ENCODE measurements around the gene SDSL. TPM values are rescaled to one million over a fixed set of nuclear protein-coding genes. Genes with fewer than 3 reads are reported as not detected.

SDSL gene
- total RNA-seq, 1 experiment from 2014 or later: 0.52 TPM

- POLR2A ChIA-PET: no interaction called here
These were observed 46.4 kb downstream of the SDSL start for GRCh38 chr12:113468365-113469223.

GRCh38 chr12:113469224-113469948, 47.2 kb downstream of the SDSL start:
- ATAC-seq: no peak
- Mint-ChIP-seq H3K27ac (no peak overlapping the region), H3K36me3 (no peaks in the 10 kb centered on the region), H3K9me3 (no peaks in the 10 kb centered on the region), H3K4me1 (peaks cover 67% of the 10 kb centered on the region), H3K4me3 (no peak overlapping the region), H3K27me3 (ENCODE audit: low read depth) (peaks cover 99% of the 10 kb centered on the region)
- CTCF ChIA-PET: interaction anchor here (0.8 to 7.2 kb wide), 8 partner anchors 7 to 398 kb away, joined by 3 to 89 read pairs (median 3); no protein-coding TSS in a partner anchor
- DNase-seq (ENCODE audit: low spot score): no peak
- TF ChIP-seq NFYB (CRISPR knock-in tag; conservative IDR thresholded peaks at IDR 0.05; ENCODE audit: low read depth) (no peak), NFE2L1 (CRISPR knock-in tag; IDR thresholded peaks at IDR 0.05) (no peak), TP53 (CRISPR knock-in tag; IDR thresholded peaks at IDR 0.05) (no peak), ZNF671 (CRISPR knock-in tag; IDR thresholded peaks at IDR 0.05) (no peak)
- POLR2A ChIA-PET: interaction anchor here (0.5 to 0.6 kb wide), 2 partner anchors 46 to 275 kb away, joined by 4 to 8 read pairs; no protein-coding TSS in a partner anchor

More at GRCh38 chr12:113468365-113469223, 46.4 kb downstream of the SDSL start:
- peaks cover 99% of the 10 kb centered on the region for H3K27me3 Mint-ChIP-seq (ENCODE audit: low read depth)
- no peak overlapping the region for H3K27ac Mint-ChIP-seq
- peaks cover 67% of the 10 kb centered on the region for H3K4me1 Mint-ChIP-seq
- no peaks in the 10 kb centered on the region for H3K9me3 Mint-ChIP-seq
- ATAC-seq (peak; percentile 11), DNase-seq (ENCODE audit: low spot score) (peak; percentile 70)
- no peaks in the 10 kb centered on the region for H3K36me3 Mint-ChIP-seq
- H3K4me3 Mint-ChIP-seq: peak overlapping the region; percentile 68
- CTCF ChIA-PET: interaction anchor here (0.6 to 7.2 kb wide), 10 partner anchors 7 to 398 kb away, joined by 3 to 89 read pairs (median 3); no protein-coding TSS in a partner anchor
- TF ChIP-seq SP1 (CRISPR knock-in tag; conservative IDR thresholded peaks at IDR 0.05) (peak; percentile 33; the same call in 1 of the 2 replicates), ZNF317 (CRISPR knock-in tag; IDR thresholded peaks at IDR 0.05; ENCODE audit: borderline replicate concordance, low read depth) (no peak), ETV6 (CRISPR knock-in tag; IDR thresholded peaks at IDR 0.05) (0 out of 2 replicates have a peak, but pooled peaks have one; percentile 19)

- ATAC-seq (no peak), DNase-seq (ENCODE audit: low spot score) (no peak)
- H3K27ac Mint-ChIP-seq: no peak overlapping the region
- H3K27me3 Mint-ChIP-seq (ENCODE audit: low read depth): peaks cover 99% of the 10 kb centered on the region
- TF ChIP-seq E2F1 (CRISPR knock-in tag; IDR thresholded peaks at IDR 0.05) (no peak), NR2C2 (CRISPR knock-in tag; IDR thresholded peaks at IDR 0.05) (no peak), IRF1 (CRISPR knock-in tag; IDR thresholded peaks at IDR 0.05) (no peak), SOX15 (CRISPR knock-in tag; IDR thresholded peaks at IDR 0.05) (no peak)
- ChIA-PET CTCF (interaction anchor here (1.2 to 7.2 kb wide), 3 partner anchors 8 to 397 kb away, joined by 3 to 89 read pairs (median 3); no protein-coding TSS in a partner anchor), POLR2A (interaction anchor here (0.5 to 0.6 kb wide), 2 partner anchors 45 to 275 kb away, joined by 4 to 8 read pairs; no protein-coding TSS in a partner anchor)
- no peaks in the 10 kb centered on the region for H3K36me3 Mint-ChIP-seq
- peaks cover 68% of the 10 kb centered on the region for H3K4me1 Mint-ChIP-seq
- no peaks in the 10 kb centered on the region for H3K9me3 Mint-ChIP-seq
- H3K4me3 Mint-ChIP-seq: peak overlapping the region; percentile 70
These were observed 48.0 kb downstream of the SDSL start for GRCh38 chr12:113469949-113470743.

GRCh38 chr12:113470871-113471618, 48.9 kb downstream of the SDSL start:
- H3K27ac Mint-ChIP-seq: no peak overlapping the region
- ChIA-PET CTCF (interaction anchor here (1.5 to 7.2 kb wide), 2 partner anchors 9 to 11 kb away, joined by 4 to 89 read pairs; no protein-coding TSS in a partner anchor), POLR2A (no interaction called here)
- no peak for ATAC-seq
- H3K4me1 Mint-ChIP-seq: peaks cover 72% of the 10 kb centered on the region
- peak overlapping the region; percentile 70 for H3K4me3 Mint-ChIP-seq
- peak; percentile 38 for DNase-seq (ENCODE audit: low spot score)
- H3K27me3 Mint-ChIP-seq (ENCODE audit: low read depth): peaks cover 100% of the 10 kb centered on the region
- TF ChIP-seq ZNF317 (CRISPR knock-in tag; IDR thresholded peaks at IDR 0.05; ENCODE audit: borderline replicate concordance, low read depth) (no peak), MXD4 (CRISPR knock-in tag; IDR thresholded peaks at IDR 0.05; ENCODE audit: borderline replicate concordance) (no peak), ZNF416 (CRISPR knock-in tag; IDR thresholded peaks at IDR 0.05) (no peak), ZBTB21 (CRISPR knock-in tag; IDR thresholded peaks at IDR 0.05; ENCODE audit: borderline replicate concordance) (no peak), SMAD4 (CRISPR knock-in tag; IDR thresholded peaks at IDR 0.05) (no peak), ZNF219 (CRISPR knock-in tag; IDR thresholded peaks at IDR 0.05; ENCODE audit: borderline replicate concordance) (no peak), EMX1 (CRISPR knock-in tag; IDR thresholded peaks at IDR 0.05) (no peak)
- no peaks in the 10 kb centered on the region for H3K9me3 Mint-ChIP-seq
- H3K36me3 Mint-ChIP-seq: no peaks in the 10 kb centered on the region
